ENCODE data around the gene CYB561D1.

CYB561D1 gene

DNA sequence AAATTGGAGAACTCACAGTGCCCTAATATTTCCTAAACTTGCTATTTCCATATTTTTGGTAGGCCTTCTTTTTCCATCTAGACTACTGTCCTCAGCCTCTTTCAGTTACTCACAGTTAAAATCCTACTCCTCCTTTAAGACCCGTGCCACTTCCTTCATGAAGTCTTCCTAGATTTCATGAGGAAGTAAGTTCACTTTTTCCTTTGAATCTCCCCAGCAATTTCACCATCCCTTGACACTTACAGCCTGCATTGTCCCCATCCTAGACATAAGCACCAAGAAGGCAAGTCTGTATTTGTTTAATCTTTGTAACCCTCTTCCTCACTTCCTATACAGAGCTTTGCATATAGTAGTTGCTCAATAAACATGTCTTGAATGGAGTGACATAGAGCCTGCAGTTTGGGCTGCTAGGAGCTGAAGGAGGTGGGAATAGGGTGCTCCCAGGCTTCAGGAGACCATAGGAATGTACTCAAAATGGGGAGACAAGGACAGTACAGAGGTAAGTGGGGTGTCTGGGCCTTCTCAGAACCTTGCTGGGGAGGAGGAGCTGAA, 40.5 kb downstream of the CYB561D1 start:
- no peak for DNase-seq (ENCODE audit: low read depth, low spot score)
- Histone ChIP-seq H3K9ac (ENCODE audit: insufficient read length) (no peak overlapping the region), H3K36me3 (ENCODE audit: insufficient read depth, low read length) (no peaks in the 10 kb centered on the region), H3K27ac (no peak overlapping the region), H3K4me3 (no peak overlapping the region), H3K9me3 (ENCODE audit: low read depth, low read length) (no peaks in the 10 kb centered on the region)
- TF ChIP-seq FOXP2 (optimal IDR thresholded peaks at IDR 0.05; ENCODE audit: control extremely low read depth, extremely low read length, insufficient read depth), result no peak

DNA sequence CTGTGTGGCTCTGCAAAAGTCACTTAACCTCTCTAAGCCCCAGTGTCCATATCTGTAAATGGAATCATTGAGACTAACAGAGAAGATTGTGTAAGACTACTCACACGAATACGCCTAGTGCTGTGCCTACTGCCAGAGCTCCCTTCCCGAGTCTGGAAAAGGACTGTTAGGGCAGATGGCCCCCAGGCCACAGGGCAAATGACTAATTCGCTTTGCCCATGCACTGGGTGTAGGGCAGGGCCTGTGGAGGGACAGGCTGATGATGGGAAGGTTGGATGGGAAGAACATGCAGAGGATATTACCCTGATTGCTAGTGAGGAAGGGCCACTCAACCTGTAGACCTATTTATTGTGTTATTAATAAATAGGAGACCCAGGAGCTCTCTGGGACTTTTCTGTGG, 41.6 kb downstream of the CYB561D1 start:
- DNase-seq (ENCODE audit: low read depth, low spot score), result no peak
- Histone ChIP-seq H3K36me3 (ENCODE audit: insufficient read depth, low read length) (no peaks in the 10 kb centered on the region), H3K9me3 (ENCODE audit: low read depth, low read length) (no peaks in the 10 kb centered on the region), H3K27ac (no peak overlapping the region), H3K4me3 (no peak overlapping the region), H3K9ac (ENCODE audit: insufficient read length) (no peak overlapping the region)
- TF ChIP-seq EZH2 (IDR thresholded peaks at IDR 0.05) (no peak), FOXP2 (optimal IDR thresholded peaks at IDR 0.05; ENCODE audit: control extremely low read depth, extremely low read length, insufficient read depth) (no peak), POLR2AphosphoS5 (IDR thresholded peaks at IDR 0.05; ENCODE audit: borderline replicate concordance, low read depth, low read length) (no peak)

DNA sequence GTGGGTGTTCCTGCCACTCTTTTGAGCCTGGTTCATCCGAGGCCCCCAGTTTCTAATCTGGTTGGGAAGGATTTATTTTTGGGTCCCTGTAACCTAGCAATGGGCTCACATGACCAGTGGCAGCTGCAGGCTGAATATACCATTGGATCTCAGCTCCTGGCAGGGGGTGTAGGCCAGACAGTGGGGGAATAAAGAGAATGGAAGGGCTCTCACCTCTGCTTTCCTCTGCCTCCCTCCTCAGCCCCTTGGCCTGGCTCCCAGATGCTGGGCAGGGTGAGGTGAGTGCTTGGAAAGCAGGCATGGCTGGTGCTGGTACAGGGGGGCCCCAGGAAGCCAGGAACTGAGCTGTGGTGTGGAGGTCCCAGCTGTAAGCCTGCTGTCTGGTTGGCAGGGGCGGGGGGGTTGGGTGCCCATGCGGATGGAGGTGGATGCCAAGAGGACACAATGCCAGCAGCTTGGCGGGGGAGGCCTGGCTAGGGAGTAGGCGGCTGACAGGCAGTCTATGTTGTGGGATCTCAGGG, 42.1 kb downstream of the CYB561D1 start:
- H3K9me3 ChIP-seq (ENCODE audit: low read depth, low read length), result no peaks in the 10 kb centered on the region
- H3K9ac ChIP-seq (ENCODE audit: insufficient read length), result no peak overlapping the region
- no peak for DNase-seq (ENCODE audit: low read depth, low spot score)
- no peaks in the 10 kb centered on the region for H3K36me3 ChIP-seq (ENCODE audit: insufficient read depth, low read length)
- TF ChIP-seq POLR2AphosphoS5 (IDR thresholded peaks at IDR 0.05; ENCODE audit: borderline replicate concordance, low read depth, low read length) (no peak), EZH2 (IDR thresholded peaks at IDR 0.05) (no peak), FOXP2 (optimal IDR thresholded peaks at IDR 0.05; ENCODE audit: control extremely low read depth, extremely low read length, insufficient read depth) (no peak)
- H3K4me3 ChIP-seq, result no peak overlapping the region
- no peak overlapping the region for H3K27ac ChIP-seq

DNA sequence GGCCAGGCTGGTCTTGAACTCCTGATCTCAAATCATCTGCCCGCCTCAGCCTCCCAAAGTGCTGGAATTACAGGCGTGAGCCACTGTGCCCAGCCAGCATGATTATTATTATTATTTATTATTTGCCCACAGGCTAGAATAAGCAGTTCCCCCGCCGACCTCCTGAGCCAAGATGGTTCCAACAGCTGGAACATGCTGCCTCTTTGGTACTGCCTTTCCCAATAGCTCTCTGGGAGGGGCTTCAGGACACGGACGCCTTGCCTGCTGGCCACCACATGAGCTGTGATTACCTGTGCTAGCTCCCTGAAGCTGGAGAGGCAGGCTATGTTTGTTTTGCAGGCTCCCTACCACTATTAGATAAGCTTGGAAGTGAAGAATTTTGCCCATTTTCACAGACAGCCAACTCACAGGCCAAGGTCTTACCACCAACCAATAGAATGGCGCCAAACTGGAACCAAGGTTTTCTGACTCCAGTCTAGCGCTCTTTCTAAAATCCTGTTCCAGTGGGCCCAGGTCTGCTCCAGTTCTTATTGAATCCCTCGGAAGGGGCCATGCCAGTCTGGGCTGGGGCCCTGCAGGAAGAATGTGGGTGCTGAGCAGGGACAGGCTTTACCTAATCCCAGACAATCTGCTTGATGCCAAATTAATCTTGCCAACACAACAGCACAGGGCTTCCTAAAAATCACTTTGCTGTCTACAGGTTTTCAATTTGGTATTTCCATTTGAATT, 43.7 kb downstream of the CYB561D1 start:
- no peak for TF ChIP-seq FOXP2 (optimal IDR thresholded peaks at IDR 0.05; ENCODE audit: control extremely low read depth, extremely low read length, insufficient read depth)
- no peak for TF ChIP-seq EZH2 (IDR thresholded peaks at IDR 0.05)
- no peak for TF ChIP-seq POLR2AphosphoS5 (IDR thresholded peaks at IDR 0.05; ENCODE audit: borderline replicate concordance, low read depth, low read length)
- H3K4me3 ChIP-seq, result no peak overlapping the region
- no peak overlapping the region for H3K27ac ChIP-seq
- H3K9me3 ChIP-seq (ENCODE audit: low read depth, low read length), result no peaks in the 10 kb centered on the region
- no peak overlapping the region for H3K9ac ChIP-seq (ENCODE audit: insufficient read length)
- no peaks in the 10 kb centered on the region for H3K36me3 ChIP-seq (ENCODE audit: insufficient read depth, low read length)
- no peak for DNase-seq (ENCODE audit: low read depth, low spot score)

DNA sequence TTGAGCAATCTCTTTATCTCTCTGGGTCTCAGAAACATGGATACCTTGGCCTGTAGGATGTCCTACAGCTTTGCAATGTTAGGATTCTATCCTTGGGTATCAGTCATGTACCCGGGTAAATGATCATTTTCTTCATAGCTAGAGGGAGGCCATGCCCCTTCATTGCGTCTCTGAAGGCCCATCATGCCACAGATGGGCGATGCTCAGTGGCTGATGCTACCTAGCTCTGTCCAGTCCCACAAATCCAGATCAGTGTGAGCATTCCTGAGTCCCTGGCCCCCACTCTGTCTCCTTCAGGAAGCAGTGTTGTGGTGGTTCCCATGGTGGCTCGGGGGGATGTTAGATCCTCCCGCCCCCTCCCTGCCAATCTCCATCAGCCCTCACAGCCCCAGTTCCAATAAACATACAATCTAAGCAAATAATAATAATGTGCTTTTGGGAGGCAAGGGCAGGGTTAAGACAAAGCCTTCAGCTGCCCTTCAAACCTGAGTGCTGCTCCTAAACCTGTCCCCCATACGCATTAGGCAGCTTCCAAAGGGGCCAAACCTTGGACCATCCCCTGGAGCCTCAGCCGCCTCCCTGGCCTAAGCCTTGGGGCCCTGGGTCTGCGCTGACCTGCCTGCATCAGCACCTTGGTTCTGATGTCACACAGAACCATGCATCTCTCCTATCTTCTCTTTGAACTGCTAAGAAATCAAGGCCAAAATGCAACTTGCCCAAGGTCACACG, 45.1 kb downstream of the CYB561D1 start:
- no peaks in the 10 kb centered on the region for H3K36me3 ChIP-seq (ENCODE audit: insufficient read depth, low read length)
- no peak overlapping the region for H3K27ac ChIP-seq
- no peak overlapping the region for H3K9ac ChIP-seq (ENCODE audit: insufficient read length)
- DNase-seq (ENCODE audit: low read depth, low spot score), result no peak
- no peak overlapping the region for H3K4me3 ChIP-seq
- no peaks in the 10 kb centered on the region for H3K9me3 ChIP-seq (ENCODE audit: low read depth, low read length)
- TF ChIP-seq POLR2AphosphoS5 (IDR thresholded peaks at IDR 0.05; ENCODE audit: borderline replicate concordance, low read depth, low read length), result no peak
- no peak for TF ChIP-seq FOXP2 (optimal IDR thresholded peaks at IDR 0.05; ENCODE audit: control extremely low read depth, extremely low read length, insufficient read depth)
- no peak for TF ChIP-seq EZH2 (IDR thresholded peaks at IDR 0.05)

DNA sequence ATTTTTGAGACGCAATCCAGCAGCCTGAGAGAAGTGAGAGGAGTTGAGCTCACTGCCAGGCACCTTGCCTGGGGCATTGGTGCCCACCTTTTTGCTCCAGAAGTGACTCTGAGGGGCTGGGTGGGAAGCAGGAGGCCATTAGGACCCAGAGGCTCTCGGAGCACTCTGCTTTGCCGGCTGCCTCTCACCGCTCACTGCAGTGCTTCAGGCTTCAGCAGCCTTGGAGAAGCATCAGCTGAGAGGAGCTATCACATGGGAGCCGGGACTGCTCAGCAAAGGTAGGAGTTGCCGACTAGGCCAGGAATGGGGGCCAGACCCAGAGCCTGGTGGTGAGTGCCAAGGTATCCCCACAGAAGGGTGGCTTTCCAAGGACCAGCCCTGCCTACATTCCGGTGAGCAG, 45.8 kb downstream of the CYB561D1 start, which contains the start of gene GPR61:
TSS of gene GPR61 (plus strand) at position 197 of the 400 bp plus-strand sequence. CDS start 3,151 bp downstream, outside the sequence.
- DNase-seq (ENCODE audit: low read depth, low spot score), result no peak
- H3K4me3 ChIP-seq, result no peak within 1 kb of the TSS
- no peaks in the 10 kb centered on the region for H3K36me3 ChIP-seq (ENCODE audit: insufficient read depth, low read length)
- H3K9ac ChIP-seq (ENCODE audit: insufficient read length), result no peak within 1 kb of the TSS
- H3K9me3 ChIP-seq (ENCODE audit: low read depth, low read length), result no peaks in the 10 kb centered on the region
- H3K27ac ChIP-seq, result no peak within 1 kb of the TSS
- no peak for TF ChIP-seq EZH2 (IDR thresholded peaks at IDR 0.05)
- no peak for TF ChIP-seq POLR2AphosphoS5 (IDR thresholded peaks at IDR 0.05; ENCODE audit: borderline replicate concordance, low read depth, low read length)
- TF ChIP-seq FOXP2 (optimal IDR thresholded peaks at IDR 0.05; ENCODE audit: control extremely low read depth, extremely low read length, insufficient read depth), result no peak

DNA sequence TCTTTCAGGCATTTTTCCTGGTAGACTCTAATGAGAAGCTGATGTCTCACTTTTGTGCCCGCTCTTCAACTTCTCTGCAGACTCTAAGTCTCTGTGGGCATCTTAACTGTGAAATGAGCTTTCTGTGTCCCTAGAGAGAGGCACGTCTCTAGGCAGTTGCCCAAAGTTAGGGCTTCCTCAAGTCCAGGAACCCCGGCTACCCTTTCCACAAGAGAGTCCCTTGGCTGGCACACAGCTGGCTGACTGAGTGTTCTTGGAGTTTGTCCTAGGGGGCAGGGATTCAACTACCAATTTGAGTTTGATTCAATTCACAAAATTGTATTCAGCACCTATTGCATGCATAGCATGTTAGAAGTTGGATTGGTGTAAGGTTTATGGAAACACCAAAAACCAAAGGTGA, 47.2 kb downstream of the CYB561D1 start:
- H3K9ac ChIP-seq (ENCODE audit: insufficient read length), result no peak overlapping the region
- H3K27ac ChIP-seq, result no peak overlapping the region
- no peak overlapping the region for H3K4me3 ChIP-seq
- no peaks in the 10 kb centered on the region for H3K9me3 ChIP-seq (ENCODE audit: low read depth, low read length)
- H3K36me3 ChIP-seq (ENCODE audit: insufficient read depth, low read length), result no peaks in the 10 kb centered on the region
- no peak for TF ChIP-seq EZH2 (IDR thresholded peaks at IDR 0.05)
- TF ChIP-seq FOXP2 (optimal IDR thresholded peaks at IDR 0.05; ENCODE audit: control extremely low read depth, extremely low read length, insufficient read depth), result no peak
- TF ChIP-seq POLR2AphosphoS5 (IDR thresholded peaks at IDR 0.05; ENCODE audit: borderline replicate concordance, low read depth, low read length), result no peak
- no peak for DNase-seq (ENCODE audit: low read depth, low spot score)

DNA sequence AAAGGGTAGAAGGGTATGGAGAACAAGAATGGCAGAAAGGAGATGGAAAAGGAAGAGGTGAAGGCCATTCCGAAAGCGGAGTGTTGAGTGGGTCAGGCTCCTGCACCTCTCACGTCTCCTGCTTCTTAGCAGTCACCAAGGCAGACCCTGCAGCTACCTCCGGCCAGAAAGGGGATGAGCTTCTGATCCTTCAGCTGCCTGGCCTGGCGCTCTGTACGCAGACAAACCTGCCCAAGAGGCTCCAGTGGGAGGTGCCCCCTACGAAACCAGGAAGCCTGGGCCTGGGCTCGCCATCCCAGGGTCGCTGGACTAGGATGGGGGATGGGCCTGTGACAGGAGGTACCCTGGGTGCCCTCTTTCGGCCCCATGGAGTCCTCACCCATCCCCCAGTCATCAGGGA, 48.8 kb downstream of the CYB561D1 start:
- Histone ChIP-seq H3K9ac (ENCODE audit: insufficient read length) (no peak overlapping the region), H3K27ac (no peak overlapping the region), H3K9me3 (ENCODE audit: low read depth, low read length) (no peaks in the 10 kb centered on the region), H3K36me3 (ENCODE audit: insufficient read depth, low read length) (no peaks in the 10 kb centered on the region), H3K4me3 (no peak overlapping the region)
- TF ChIP-seq POLR2AphosphoS5 (IDR thresholded peaks at IDR 0.05; ENCODE audit: borderline replicate concordance, low read depth, low read length) (no peak), FOXP2 (optimal IDR thresholded peaks at IDR 0.05; ENCODE audit: control extremely low read depth, extremely low read length, insufficient read depth) (no peak), EZH2 (IDR thresholded peaks at IDR 0.05) (no peak)
- no peak for DNase-seq (ENCODE audit: low read depth, low spot score)

All from SK-N-MC (cell line).